ENCODE measurements around the gene RBM10. TPM values are rescaled to one million over a fixed set of nuclear protein-coding genes. Genes with fewer than 3 reads are reported as not detected.

Gene RBM10
- total and polyA plus RNA-seq, 9 of the 15 experiments (the other 6 are each of a cell fraction or from before 2014, with no cell fraction given) = 1.1 to 61.7 (median 31.5) TPM

DNA sequence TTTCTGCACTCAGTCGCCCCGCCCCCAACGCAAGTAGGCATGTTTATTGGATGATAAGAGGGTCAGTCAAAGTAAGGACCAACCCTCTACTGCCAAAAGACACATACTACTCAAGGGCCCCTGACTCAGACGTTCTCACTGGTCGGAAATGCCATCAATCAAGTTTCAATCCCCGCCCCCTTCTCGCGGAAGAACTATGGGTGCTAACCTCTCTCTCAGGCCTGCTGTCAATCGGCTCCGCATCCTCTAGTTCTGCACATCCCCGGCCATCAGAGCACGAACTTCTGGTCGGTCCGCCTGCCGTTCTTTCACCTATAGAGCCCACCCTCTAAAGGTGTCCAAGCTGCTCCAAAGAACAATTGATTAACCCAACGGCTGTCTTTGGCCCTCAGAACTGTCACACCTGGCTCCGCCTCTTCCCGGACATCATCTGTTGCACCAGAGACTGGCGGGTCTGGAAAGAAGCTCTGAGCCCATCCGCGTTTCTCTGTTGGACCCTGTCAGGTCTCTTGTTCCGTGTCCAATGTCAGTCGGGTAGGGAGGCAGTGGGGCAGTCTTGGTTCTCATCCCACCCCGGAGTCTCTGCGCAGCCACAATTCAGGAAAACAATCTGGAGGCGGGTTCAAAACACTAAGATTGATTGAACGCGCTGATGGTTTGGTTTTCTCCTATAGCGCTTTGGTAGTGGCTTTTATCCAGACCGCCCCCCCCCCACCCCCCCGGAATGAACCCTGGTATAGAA lies 15.7 kb upstream of the RBM10 start (continued):
- TF ChIP-seq RAD21 (CRISPR knock-in tag; conservative IDR thresholded peaks at IDR 0.05 in 1 of 2, IDR thresholded peaks at IDR 0.05 in 1 of 2) (no peak), PTRF (tag; IDR thresholded peaks at IDR 0.05) (no peak), FOXK1 (CRISPR knock-in tag; IDR thresholded peaks at IDR 0.05; ENCODE audit: borderline replicate concordance) (no peak), MYC (IDR thresholded peaks at IDR 0.05; ENCODE audit: low read depth, low read length) (peak; percentile 69), MYC (CRISPR knock-in tag; IDR thresholded peaks at IDR 0.05; ENCODE audit: borderline replicate concordance, low read depth) (no peak), SRSF9 (IDR thresholded peaks at IDR 0.05; ENCODE audit: borderline replicate concordance, low read depth, low read length) (no peak), ZNF740 (CRISPR knock-in tag; IDR thresholded peaks at IDR 0.05) (peak; percentile 55; the same call in 1 of the 2 replicates), ZNF740 (tag; IDR thresholded peaks at IDR 0.05) (no peak), CEBPB (tag; IDR thresholded peaks at IDR 0.05) (peak; percentile 31; the same call in 1 of the 2 replicates), CTBP1 (IDR thresholded peaks at IDR 0.05; ENCODE audit: borderline replicate concordance) (peak; percentile 52), ZNF23 (CRISPR knock-in tag; IDR thresholded peaks at IDR 0.05) (no peak), ZNF699 (CRISPR knock-in tag; IDR thresholded peaks at IDR 0.05; ENCODE audit: insufficient replicate concordance) (no peak), IFI16 (CRISPR knock-in tag; IDR thresholded peaks at IDR 0.05) (no peak), ZBTB9 (CRISPR knock-in tag; IDR thresholded peaks at IDR 0.05) (no peak), SRF (CRISPR knock-in tag; IDR thresholded peaks at IDR 0.05) (no peak), HINFP (tag; conservative IDR thresholded peaks at IDR 0.05; ENCODE audit: low read depth) (no peak)
